Right atrium auricular region (tissue), 2 donors: Measurements from ENCODE around the gene ATAD1. TPM values are rescaled to one million over a fixed set of nuclear protein-coding genes. Genes with fewer than 3 reads are reported as not detected.

Source experiments
- DNase-seq: peaks from one replicate; pipeline ENCODE4 v3.0.0-alpha.2; 2019; ENCODE audit warnings: low spot score
- H3K27ac ChIP-seq, 2 donors: fragments of 200-600 bp; sonication (generic); 1 replicate in 1 of 2; 2 replicates in 1 of 2; pipeline ENCODE4 v1.5.1; 2016 to 2019
- H3K27me3 ChIP-seq, 2 donors: fragments of 200-600 bp; sonication (generic); one replicate each; pipeline versions ENCODE4 v1.5.1 to v1.6.0; 2017 to 2019
- H3K36me3 ChIP-seq: fragments of 200-600 bp; sonication (generic); one replicate; pipeline ENCODE4 v1.5.1; 2016
- H3K4me1 ChIP-seq, 2 donors: fragments of 200-600 bp; sonication (generic); one replicate each; pipeline versions ENCODE4 v1.5.1 to v1.6.0; 2017 to 2019
- H3K4me3 ChIP-seq, 2 donors: fragments of 200-600 bp; sonication (generic); 1 replicate in 1 of 2; 2 replicates in 1 of 2; pipeline ENCODE4 v1.5.1; 2017 to 2019; ENCODE audit warnings: mild to moderate bottlenecking in 1 of 2, moderate library complexity in 1 of 2
- H3K9me3 ChIP-seq, 2 donors: fragments of 200-600 bp; sonication (generic); one replicate each; pipeline ENCODE4 v1.5.1; 2019
- total RNA-seq, 2 donors: library from RNA; depleted of rRNA; stranded (reverse); fragments of >200 nt; gene quantifications; one replicate each; pipeline ENCODE4 v1.1.0, GENCODE V29; 2016
- TF ChIP-seq, protein P1 (sequence below), 2 donors: fragments of 200-600 bp; sonication (generic); IDR thresholded peaks; one replicate each; pipeline ENCODE4 v1.5.1; 2019; ENCODE audit warnings: antibody characterized with exemption in 2 of 2

Gene ATAD1
- total RNA-seq, 2 donors from 2014 or later = 59.5 to 80.3 TPM

DNA sequence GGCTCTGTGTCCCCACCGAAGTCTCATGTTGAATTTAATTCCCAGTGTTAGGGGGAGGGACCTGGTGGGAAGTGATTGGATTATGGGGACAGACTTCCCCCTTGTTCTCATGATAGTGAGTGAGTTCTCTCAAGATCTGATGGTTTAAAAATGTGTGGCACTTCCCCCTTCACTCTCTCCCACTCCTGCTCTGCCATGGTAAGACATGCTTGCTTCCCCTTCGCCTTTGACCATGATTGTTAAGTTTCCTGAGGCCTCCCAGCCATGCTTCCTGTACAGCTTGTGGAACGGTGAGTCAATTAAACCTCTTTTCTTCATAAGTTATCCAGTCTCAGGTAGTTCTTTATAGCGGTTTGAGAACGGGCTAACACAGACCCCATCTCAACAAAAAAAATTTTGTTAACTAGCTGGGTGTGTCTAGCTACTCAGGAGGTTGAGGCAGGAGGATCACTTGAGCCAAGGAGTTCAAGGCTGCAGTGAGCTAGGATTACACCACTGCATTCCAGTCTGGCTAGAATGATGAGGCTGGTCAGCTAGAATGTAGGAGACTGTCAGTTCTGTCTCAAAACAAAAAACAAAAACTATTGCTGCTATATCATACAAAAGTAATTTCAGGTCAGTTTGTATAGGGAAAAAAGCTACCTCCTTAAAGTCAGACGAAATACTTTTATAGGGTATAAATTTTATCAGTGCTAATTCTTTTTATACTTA is 57.7 kb downstream of the ATAD1 start:
- H3K27ac ChIP-seq = no peak overlapping the region
- H3K27me3 ChIP-seq = no peaks in the 10 kb centered on the region
- no peaks in the 10 kb centered on the region for H3K4me1 ChIP-seq
- no peak for DNase-seq
- TF ChIP-seq, protein P1, sequence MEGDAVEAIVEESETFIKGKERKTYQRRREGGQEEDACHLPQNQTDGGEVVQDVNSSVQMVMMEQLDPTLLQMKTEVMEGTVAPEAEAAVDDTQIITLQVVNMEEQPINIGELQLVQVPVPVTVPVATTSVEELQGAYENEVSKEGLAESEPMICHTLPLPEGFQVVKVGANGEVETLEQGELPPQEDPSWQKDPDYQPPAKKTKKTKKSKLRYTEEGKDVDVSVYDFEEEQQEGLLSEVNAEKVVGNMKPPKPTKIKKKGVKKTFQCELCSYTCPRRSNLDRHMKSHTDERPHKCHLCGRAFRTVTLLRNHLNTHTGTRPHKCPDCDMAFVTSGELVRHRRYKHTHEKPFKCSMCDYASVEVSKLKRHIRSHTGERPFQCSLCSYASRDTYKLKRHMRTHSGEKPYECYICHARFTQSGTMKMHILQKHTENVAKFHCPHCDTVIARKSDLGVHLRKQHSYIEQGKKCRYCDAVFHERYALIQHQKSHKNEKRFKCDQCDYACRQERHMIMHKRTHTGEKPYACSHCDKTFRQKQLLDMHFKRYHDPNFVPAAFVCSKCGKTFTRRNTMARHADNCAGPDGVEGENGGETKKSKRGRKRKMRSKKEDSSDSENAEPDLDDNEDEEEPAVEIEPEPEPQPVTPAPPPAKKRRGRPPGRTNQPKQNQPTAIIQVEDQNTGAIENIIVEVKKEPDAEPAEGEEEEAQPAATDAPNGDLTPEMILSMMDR (IDR thresholded peaks at IDR 0.05) = no peak
- H3K4me3 ChIP-seq = no peak overlapping the region
- peaks cover 26% of the 10 kb centered on the region for H3K36me3 ChIP-seq
- no peaks in the 10 kb centered on the region for H3K9me3 ChIP-seq

DNA sequence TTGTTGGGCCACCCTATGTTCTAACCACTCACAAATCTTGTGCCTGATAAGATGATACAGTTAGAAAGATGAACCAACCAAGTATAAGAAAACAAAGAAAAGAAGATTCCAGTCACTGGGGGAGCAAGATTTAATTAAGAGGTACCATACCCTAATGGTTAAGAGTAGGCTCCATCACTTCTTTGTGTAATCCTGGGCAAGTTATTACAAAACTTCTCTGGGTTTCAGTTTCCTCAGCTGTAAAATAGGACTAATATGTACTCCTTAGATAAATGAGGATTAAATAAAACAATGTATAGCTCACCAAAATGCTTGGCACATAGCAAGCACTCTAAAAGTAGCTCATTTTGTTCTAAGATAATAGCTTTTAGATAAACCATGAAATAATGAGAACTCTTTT is 58.5 kb downstream of the ATAD1 start:
- Histone ChIP-seq H3K4me3 (no peak overlapping the region), H3K36me3 (peaks cover 19% of the 10 kb centered on the region), H3K27me3 (no peaks in the 10 kb centered on the region), H3K4me1 (no peaks in the 10 kb centered on the region), H3K9me3 (no peaks in the 10 kb centered on the region), H3K27ac (no peak overlapping the region)
- TF ChIP-seq, protein P1 (IDR thresholded peaks at IDR 0.05) = no peak
- DNase-seq = no peak

GRCh38 chr10:87757685-87758084 is 60.3 kb downstream of the ATAD1 start:
- Histone ChIP-seq H3K27ac (no peak overlapping the region), H3K4me1 (no peaks in the 10 kb centered on the region), H3K27me3 (no peaks in the 10 kb centered on the region), H3K9me3 (no peaks in the 10 kb centered on the region), H3K36me3 (peaks cover 23% of the 10 kb centered on the region), H3K4me3 (no peak overlapping the region)
- TF ChIP-seq, protein P1 (IDR thresholded peaks at IDR 0.05) = no peak
- DNase-seq = no peak

DNA sequence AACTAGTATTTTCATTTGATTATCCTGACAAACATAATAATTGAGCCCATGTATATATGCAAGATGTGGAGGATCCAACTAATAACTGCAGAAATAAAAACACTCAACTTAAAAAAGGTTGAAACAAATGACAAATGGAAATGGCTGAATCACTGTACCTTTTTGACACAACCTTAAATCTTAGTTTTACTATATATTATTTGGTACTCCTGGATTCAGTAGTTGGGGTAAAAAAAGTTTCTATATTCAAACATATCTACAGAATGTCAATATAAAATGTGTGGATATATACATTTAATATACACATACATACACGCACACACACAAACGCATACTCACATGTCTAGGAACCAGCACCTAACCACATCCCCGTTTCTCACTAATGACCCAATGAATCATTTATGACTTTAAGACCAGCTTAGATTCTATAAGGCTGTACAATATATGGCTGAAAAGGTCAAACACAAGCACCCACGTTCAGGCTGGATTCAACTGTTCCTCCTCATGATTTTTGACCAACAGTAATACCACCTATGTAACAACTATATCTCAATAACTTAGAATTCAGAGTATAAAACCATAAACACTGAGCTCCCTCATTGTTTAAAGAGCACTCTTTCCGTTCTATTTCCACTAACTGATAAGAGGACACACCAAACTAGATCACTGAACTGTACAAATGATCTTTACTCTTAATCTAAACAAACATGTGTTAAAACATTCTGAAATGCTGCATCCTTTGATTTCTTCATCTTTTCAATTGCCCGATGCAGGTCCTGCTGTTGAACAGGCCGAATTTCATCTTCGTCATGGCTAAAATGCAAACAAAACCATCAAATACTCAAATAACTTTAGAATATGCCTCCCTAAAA is 63.8 kb downstream of the ATAD1 start:
- no peak overlapping the region for H3K27ac ChIP-seq
- no peaks in the 10 kb centered on the region for H3K4me1 ChIP-seq
- DNase-seq = no peak
- H3K27me3 ChIP-seq = no peaks in the 10 kb centered on the region
- no peak overlapping the region for H3K4me3 ChIP-seq
- TF ChIP-seq, protein P1 (IDR thresholded peaks at IDR 0.05) = no peak
- no peaks in the 10 kb centered on the region for H3K9me3 ChIP-seq
- peaks cover 30% of the 10 kb centered on the region for H3K36me3 ChIP-seq

DNA sequence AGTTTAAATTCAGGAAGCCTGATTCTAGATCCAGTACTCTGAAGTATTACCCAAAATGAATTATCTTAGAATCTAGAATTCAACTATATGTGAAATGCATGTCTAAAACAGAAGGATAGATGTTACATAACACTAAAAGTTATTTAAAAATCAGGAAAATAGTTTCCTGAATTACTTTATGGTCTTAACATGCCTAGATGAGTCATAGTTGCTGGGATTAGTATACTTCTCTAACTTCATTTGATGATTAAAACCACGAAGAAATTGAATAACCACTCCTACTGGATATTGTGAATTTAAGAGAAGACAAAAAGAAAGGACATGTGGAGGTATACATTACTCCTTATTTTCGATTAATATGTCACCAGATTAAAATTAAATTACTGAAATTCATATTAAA is 65.5 kb downstream of the ATAD1 start:
- DNase-seq = no peak
- no peaks in the 10 kb centered on the region for H3K9me3 ChIP-seq
- no peak overlapping the region for H3K4me3 ChIP-seq
- H3K36me3 ChIP-seq = peaks cover 30% of the 10 kb centered on the region
- H3K4me1 ChIP-seq = no peaks in the 10 kb centered on the region
- TF ChIP-seq, protein P1 (IDR thresholded peaks at IDR 0.05) = no peak
- no peak overlapping the region for H3K27ac ChIP-seq
- H3K27me3 ChIP-seq = no peaks in the 10 kb centered on the region
